Activated CD8-positive, alpha-beta memory T cell treated with anti-CD3 and anti-CD28 coated beads for 36 hours (primary cell): ENCODE results near the gene TMEM178A. TPM values are rescaled to one million over a fixed set of nuclear protein-coding genes. Genes with fewer than 3 reads are reported as not detected.

Experiments
- CTCF ChIA-PET: fragments of 350-600 bp; sonication (Branson Sonifier 250); formaldehyde crosslinking; loops from one replicate; lab custom pipeline; 2021; ENCODE audit warnings: antibody characterized with exemption; lab: Charles Lee
- POLR2A ChIA-PET: fragments of 350-600 bp; sonication (Branson Sonifier 250); formaldehyde crosslinking; loops from one replicate; lab custom pipeline; 2021; ENCODE audit warnings: antibody characterized with exemption; lab: Charles Lee
- total RNA-seq, 2 experiments: library from RNA; stranded (reverse); gene quantifications; one replicate each; pipeline ENCODE4 v1.2.3, GENCODE V29; 2021

Gene TMEM178A
- total RNA-seq, 2 experiments from 2014 or later = not detected

- CTCF ChIA-PET = no interaction called here
- POLR2A ChIA-PET = no interaction called here
Observed at GRCh38 chr2:39668576-39669080, 2.9 kb downstream of the TMEM178A start.

- ChIA-PET POLR2A (no interaction called here), CTCF (no interaction called here)
Observed at GRCh38 chr2:39671604-39672003, 5.9 kb downstream of the TMEM178A start.

GRCh38 chr2:39673018-39673417, 7.3 kb downstream of the TMEM178A start:
- ChIA-PET POLR2A (no interaction called here), CTCF (no interaction called here)

GRCh38 chr2:39676342-39676741, 10.6 kb downstream of the TMEM178A start:
- ChIA-PET CTCF (no interaction called here), POLR2A (no interaction called here)

GRCh38 chr2:39678170-39678569, 12.5 kb downstream of the TMEM178A start:
- CTCF ChIA-PET = no interaction called here
- POLR2A ChIA-PET = no interaction called here

- ChIA-PET POLR2A (no interaction called here), CTCF (no interaction called here)
Observed at GRCh38 chr2:39679805-39680204, 14.1 kb downstream of the TMEM178A start.

GRCh38 chr2:39682066-39682692, 16.5 kb downstream of the TMEM178A start:
- CTCF ChIA-PET = no interaction called here
- POLR2A ChIA-PET = no interaction called here

GRCh38 chr2:39683022-39683699, 17.4 kb downstream of the TMEM178A start:
- CTCF ChIA-PET = no interaction called here
- POLR2A ChIA-PET = no interaction called here

GRCh38 chr2:39684464-39684863, 18.7 kb downstream of the TMEM178A start:
- ChIA-PET CTCF (no interaction called here), POLR2A (no interaction called here)

GRCh38 chr2:39685126-39685525, 19.4 kb downstream of the TMEM178A start:
- ChIA-PET POLR2A (no interaction called here), CTCF (no interaction called here)

- ChIA-PET CTCF (no interaction called here), POLR2A (no interaction called here)
Observed at GRCh38 chr2:39686456-39686855, 20.7 kb downstream of the TMEM178A start.

- ChIA-PET CTCF (no interaction called here), POLR2A (no interaction called here)
Observed at GRCh38 chr2:39688181-39688580, 22.5 kb downstream of the TMEM178A start.

- ChIA-PET POLR2A (no interaction called here), CTCF (no interaction called here)
Observed at GRCh38 chr2:39689272-39689841, 23.6 kb downstream of the TMEM178A start.

- CTCF ChIA-PET = no interaction called here
- POLR2A ChIA-PET = no interaction called here
Observed at GRCh38 chr2:39689876-39690275, 24.2 kb downstream of the TMEM178A start.

- CTCF ChIA-PET = no interaction called here
- POLR2A ChIA-PET = no interaction called here
Observed at GRCh38 chr2:39693245-39693644, 27.5 kb downstream of the TMEM178A start.

GRCh38 chr2:39696101-39696553, 30.4 kb downstream of the TMEM178A start:
- ChIA-PET CTCF (interaction anchor here (0.7 kb wide), 1 partner anchor 217 kb away, joined by 3 read pairs; no protein-coding TSS in a partner anchor), POLR2A (interaction anchor here (0.6 kb wide), 1 partner anchor 278 kb away, joined by 5 read pairs; no protein-coding TSS in a partner anchor)

GRCh38 chr2:39696838-39697237, 31.1 kb downstream of the TMEM178A start:
- CTCF ChIA-PET = no interaction called here

GRCh38 chr2:39697454-39697853, 31.7 kb downstream of the TMEM178A start:
- POLR2A ChIA-PET = no interaction called here
- CTCF ChIA-PET = no interaction called here

More at GRCh38 chr2:39696838-39697237, 31.1 kb downstream of the TMEM178A start:
- POLR2A ChIA-PET = interaction anchor here (0.6 kb wide), 1 partner anchor 279 kb away, joined by 5 read pairs; no protein-coding TSS in a partner anchor

- POLR2A ChIA-PET = no interaction called here
Observed at GRCh38 chr2:39701137-39701536, 35.4 kb downstream of the TMEM178A start.

GRCh38 chr2:39703181-39703872, 37.6 kb downstream of the TMEM178A start:
- POLR2A ChIA-PET = no interaction called here
- CTCF ChIA-PET = no interaction called here

More at GRCh38 chr2:39701137-39701536, 35.4 kb downstream of the TMEM178A start:
- CTCF ChIA-PET = no interaction called here
